Activated CD8-positive, alpha-beta memory T cell treated with anti-CD3 and anti-CD28 coated beads for 48 hours (primary cell): Measurements from ENCODE around the gene EXTL1.

ENCODE experiments used
- DNase-seq, 3 experiments: peaks; one replicate each; pipeline ENCODE4 v3.0.0-alpha.2; 2020; ENCODE audit warnings: low read depth in 2 of 3, low spot score in 2 of 3

Gene EXTL1

DNA sequence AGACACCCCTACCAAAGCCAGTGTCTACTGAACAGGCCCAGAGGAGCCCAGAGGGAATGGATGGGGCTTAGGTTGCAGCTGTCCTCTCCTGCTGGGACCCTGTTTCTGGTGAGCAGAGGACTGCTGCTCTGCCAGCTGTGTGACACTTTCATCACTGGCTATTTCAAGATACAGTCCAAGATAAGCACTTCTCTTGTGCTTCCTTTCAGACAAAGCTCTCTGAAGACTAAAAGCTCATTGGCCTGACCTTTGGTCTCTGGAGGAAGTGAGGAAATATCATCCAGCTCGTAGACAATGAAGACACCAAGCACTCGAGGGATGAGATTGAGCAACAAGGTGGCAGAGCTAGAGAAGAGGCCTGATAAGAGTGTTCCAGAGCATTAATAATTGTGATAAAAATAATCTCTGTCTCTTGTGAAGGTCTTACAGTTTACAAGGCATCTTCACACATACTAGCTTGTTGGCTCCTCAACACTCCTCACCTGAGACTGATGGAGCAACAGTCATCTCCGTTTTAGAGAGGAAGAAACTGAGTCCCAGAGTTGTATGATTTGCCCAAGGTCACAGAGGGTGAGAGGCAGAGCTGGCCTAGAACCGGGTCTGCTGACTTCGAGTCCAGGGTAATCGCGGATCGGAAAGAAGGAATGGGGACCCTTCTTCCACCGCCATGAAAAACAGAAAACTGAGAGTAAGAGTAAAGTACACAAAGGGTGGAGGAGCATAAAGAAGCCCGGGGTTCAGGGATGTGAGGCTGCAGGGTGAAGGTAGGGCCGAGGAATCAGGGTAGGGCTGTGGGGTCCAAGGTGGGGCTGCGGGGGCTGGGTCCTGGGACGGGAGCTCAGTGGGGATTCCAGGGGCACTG, 24.4 kb upstream of the EXTL1 start:
- no peak for DNase-seq

- DNase-seq, result peak; percentile 70 to 95 (median 87)
These were observed 23.5 kb upstream of the EXTL1 start, which contains the start of gene PAFAH2 for GRCh38 chr1:25997828-25998761. PAFAH2 (minus strand) TSS chr1:25998063; CDS start chr1:25990816, 7,247 bp downstream.

- DNase-seq, result no peak
These were observed 22.4 kb upstream of the EXTL1 start for GRCh38 chr1:25999041-25999800.

DNA sequence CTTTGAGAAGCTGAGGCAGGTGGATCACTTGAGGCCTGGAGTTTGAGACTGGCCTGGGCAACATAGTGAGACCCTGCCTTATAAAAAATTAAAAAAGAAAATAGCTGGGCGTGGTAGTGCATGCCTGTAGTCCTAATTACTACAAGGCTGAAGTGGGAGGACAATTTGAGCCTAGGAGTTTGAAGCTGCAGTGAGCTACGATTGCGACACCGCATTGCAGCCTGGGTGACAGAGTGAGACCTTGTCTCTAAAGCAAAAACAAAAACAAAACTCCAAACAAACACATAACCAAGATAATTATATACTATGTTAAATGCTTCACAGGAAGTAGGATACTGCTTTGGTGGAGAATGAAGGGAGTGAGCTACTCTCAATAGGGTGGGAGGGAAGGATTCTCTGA, 18.3 kb upstream of the EXTL1 start:
- DNase-seq, result no peak

- no peak for DNase-seq
These were observed 17.8 kb upstream of the EXTL1 start for GRCh38 chr1:26003756-26004155.

DNA sequence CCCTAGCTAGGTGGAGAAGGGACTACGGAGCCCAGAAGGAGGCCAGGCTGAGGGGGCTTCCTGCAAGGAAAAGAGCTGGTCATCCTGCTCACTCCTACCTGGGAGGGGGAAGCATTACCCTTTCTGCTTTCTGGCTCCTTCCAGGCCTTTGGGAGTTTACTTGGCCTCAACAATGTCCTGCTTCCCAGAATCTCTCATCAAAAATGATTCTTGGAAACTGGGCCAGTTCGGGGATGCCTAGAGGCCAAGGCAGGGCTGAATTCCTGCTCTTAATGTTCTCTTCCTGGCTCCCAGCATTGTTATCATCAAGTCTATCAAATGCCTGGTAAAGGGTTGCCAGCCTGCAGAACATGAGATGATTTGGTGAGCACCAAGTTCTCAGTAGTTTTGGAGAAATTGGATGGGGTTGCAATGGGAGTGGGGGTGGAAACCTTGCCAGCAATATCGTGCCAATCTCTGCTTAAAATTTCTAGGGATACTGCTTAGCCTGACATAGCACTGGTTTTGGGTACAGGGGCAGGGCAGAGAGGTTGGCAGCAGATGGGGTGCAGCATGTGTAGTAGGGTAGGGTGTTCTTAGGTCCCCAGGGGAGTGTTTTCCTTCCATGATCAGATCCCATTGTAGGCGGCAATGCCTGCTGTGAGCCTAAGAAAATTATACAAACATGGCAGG, 16.0 kb upstream of the EXTL1 start:
- no peak for DNase-seq

DNA sequence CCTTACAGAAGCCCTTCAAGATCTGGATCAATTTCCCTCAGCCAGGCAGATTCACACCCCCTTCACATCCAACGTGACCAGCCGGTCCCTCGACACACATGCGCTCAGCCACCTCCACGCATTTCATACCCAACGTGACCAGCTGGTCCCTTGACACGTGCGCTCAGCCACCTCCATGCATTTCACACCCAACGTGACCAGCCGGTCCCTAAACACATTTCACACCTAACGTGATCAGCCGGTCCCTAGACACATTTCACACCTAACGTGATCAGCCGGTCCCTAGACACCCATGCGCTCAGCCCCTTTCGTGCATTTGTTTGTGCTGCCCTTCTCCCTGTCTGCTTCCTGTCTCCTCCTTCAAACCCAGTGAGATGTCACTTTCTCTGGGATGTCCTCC, 14.9 kb upstream of the EXTL1 start:
- DNase-seq, result no peak

GRCh38 chr1:26009796-26010447, 11.7 kb upstream of the EXTL1 start:
- DNase-seq, result no peak

GRCh38 chr1:26010825-26011224, 10.8 kb upstream of the EXTL1 start:
- no peak for DNase-seq

DNA sequence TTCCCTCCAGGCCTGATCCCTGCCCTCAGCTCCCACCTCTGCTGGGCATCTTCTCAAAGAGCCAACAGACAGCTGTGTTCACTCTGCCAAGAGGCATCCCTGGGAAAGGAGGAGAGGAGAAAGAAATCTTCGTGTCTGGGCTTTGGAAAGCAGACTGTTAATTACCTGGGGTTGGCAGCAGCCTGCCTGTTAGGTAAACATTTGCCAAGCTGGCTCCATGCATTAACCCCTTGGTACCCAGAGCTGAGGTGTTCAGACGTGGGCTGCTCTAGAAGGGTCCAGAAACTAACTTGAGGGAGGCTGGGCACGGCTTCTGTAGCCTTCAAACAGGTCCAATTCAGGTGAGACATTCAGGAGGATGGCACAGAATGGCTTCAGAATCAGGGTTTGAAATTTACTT, 8.7 kb upstream of the EXTL1 start:
- DNase-seq, result no peak

- no peak for DNase-seq
These were observed 7.4 kb upstream of the EXTL1 start for GRCh38 chr1:26014179-26014578.

DNA sequence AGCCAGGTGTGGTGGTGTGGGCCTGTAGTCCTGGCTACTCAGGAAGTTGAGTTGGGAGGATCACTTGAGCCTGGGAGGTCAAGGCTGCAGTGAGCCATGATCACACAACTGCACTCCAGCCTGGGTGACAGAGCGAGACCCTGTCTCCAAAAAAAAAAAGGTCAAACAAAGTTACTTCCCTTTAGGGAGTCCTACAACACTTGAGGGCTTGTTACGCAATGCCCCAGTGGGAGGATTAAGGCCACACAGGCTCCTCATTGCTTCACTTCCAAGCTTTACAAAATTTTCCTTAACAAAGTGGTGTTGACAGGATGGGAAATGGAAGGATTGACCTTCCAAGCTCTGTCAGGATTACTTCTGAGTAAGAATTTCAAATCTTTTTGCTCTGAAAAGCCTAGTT, 6.2 kb upstream of the EXTL1 start:
- no peak for DNase-seq

- no peak for DNase-seq
These were observed 5.2 kb upstream of the EXTL1 start for GRCh38 chr1:26016258-26016952.

- no peak for DNase-seq
These were observed 4.5 kb upstream of the EXTL1 start for GRCh38 chr1:26016953-26017545.

DNA sequence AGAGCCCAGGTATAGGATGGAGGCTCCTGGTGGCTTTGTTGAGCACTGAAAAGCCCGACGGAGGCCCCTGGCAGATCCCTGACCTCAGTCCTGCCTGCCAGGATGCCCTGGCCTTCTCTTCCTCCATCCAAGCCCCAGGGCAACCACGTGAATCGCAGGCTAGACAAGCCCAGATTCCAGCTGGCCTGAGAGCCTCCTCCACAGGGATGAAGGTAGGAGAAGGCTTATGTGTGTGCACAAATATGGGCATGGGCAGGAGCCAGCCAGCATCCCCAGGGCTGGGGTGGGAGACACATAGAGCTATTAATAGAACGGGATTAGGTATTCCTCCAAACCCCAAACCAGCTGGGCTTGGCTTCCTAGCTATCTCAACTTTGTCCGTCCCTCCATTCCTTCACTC, 4.0 kb upstream of the EXTL1 start:
- DNase-seq, result no peak

- DNase-seq, result no peak
These were observed 1.8 kb upstream of the EXTL1 start for GRCh38 chr1:26019641-26020315.

GRCh38 chr1:26020330-26020768, 1.2 kb upstream of the EXTL1 start:
- DNase-seq, result no peak

DNA sequence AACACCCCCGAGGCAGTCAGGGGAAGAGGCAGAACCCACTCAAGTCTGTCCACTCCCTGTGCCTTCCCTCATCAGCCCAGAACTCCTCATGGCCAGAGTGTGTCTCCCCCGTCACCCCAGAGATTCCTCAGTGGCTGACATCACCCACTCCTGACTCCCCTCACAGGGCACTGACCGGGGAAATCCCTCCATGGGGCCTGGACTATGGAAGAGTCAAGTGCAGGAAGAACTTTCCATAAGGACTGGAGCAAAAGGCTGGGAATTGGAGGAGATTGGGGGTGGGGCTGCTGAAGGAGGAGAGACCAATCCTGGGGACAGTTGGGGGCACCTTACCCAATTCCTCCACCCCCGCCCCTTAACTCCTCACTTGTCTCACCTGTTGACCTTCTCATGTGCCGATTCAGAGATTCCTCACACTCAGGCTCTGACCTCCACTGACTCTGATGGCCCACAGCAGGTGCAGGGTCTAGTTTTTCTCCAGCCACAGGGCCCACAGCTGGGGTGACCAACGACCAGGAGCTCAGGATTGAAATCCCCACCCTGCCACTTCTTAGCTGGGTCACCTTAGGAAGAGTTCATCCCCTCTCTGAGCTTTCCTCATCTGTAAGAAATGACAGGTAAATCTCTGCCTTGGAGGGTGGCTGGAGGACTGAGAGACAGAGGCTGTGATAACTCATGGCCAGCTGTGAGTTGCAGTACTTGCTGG, 481 bp upstream of the EXTL1 start:
- no peak for DNase-seq
